PC-3 (cell line): Measurements from ENCODE around the gene CRYBG2.

Experiments used
- EZH2 ChIP-seq: fragments of 300-600 bp; sonication (generic); IDR thresholded peaks from one replicate; pipeline ENCODE4 v1.6.1; 2017; ENCODE audit warnings: antibody characterized with exemption, mild to moderate bottlenecking, low read length; ENCODE audit not compliant: unreplicated experiment
- TF ChIP-seq, protein P1 (sequence below): fragments of 300-600 bp; sonication (generic); conservative IDR thresholded peaks from 2 replicates; pipeline ENCODE4 v1.5.1; 2017; ENCODE audit warnings: antibody characterized with exemption, low read depth, mild to moderate bottlenecking, low read length

DNA sequence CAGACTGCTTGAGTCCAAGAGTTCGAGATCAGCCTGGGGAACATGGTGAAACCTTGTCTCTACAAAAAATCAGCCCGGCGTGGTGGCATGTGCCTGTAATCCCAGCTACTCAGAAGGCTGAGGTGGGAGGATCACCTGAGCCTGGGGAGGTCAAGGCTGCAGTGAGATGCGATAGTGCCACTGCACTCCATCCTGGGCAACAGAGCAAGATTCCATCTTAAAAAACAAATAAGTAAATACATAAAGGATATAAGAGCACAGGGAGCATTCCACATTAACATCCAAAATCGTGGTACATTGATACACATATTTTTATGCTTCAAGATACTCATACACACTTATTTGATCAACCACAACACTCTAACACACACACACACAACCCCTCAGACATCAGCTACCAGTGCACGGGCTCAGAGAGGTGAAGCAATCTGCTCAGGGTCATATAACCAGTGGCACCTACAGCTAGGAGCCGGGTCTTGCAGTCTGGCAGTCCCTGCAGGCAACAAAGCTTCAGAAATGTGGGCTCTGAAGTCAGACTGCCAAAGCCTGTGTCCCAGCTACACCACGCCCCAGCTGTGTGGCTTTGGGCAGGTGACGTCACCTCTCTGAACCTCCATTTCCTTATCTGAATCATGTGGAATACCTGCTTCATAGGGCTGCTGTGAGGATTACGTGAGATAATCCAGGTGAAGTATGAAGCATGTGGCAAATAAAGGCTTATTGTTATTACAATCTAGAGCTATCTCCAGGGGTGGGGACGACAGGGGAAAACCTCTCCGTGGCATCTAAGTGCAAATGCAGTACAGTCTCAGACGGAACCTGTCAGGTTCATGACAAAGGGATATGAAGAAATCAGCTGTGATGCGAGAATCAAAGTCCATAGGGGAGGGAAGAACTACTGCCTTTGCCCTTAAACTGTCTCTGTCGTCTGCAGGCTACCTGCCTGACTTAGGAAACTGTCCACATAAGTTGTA lies 4.8 kb upstream of the CRYBG2 start:
- no peak for TF ChIP-seq EZH2
- TF ChIP-seq, protein P1, sequence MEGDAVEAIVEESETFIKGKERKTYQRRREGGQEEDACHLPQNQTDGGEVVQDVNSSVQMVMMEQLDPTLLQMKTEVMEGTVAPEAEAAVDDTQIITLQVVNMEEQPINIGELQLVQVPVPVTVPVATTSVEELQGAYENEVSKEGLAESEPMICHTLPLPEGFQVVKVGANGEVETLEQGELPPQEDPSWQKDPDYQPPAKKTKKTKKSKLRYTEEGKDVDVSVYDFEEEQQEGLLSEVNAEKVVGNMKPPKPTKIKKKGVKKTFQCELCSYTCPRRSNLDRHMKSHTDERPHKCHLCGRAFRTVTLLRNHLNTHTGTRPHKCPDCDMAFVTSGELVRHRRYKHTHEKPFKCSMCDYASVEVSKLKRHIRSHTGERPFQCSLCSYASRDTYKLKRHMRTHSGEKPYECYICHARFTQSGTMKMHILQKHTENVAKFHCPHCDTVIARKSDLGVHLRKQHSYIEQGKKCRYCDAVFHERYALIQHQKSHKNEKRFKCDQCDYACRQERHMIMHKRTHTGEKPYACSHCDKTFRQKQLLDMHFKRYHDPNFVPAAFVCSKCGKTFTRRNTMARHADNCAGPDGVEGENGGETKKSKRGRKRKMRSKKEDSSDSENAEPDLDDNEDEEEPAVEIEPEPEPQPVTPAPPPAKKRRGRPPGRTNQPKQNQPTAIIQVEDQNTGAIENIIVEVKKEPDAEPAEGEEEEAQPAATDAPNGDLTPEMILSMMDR: no peak
